ENCODE measurements around the gene TTBK1. TPM values are rescaled to one million over a fixed set of nuclear protein-coding genes. Genes with fewer than 3 reads are reported as not detected.

The TTBK1 gene
- polyA plus RNA-seq, 1 of the 3 experiments (the other 2 are of a cell fraction) = 0.94 TPM

DNA sequence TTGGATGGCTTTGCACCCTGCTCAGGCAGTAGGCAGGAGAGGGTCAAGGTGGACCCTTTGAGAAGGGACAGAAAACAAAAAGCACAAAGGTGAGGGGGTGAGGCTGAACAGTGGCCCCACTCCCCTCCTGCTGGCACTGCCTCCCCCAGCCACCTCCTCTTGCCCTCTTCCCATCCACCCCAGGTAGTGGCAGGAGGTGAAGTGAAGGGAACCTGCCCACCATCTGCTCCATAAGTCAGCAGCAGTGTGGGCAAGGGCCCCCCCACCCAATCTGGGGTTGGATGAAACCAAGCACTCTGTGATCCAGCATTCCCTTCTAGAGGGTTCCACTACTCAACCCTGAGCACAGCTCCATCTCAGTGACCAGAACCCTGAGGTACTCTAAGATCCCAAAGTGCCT is 28.7 kb downstream of the TTBK1 start (continued):
- TF ChIP-seq EZH2phosphoT487 (IDR thresholded peaks at IDR 0.05; ENCODE audit: borderline replicate concordance, low read depth) = no peak

DNA sequence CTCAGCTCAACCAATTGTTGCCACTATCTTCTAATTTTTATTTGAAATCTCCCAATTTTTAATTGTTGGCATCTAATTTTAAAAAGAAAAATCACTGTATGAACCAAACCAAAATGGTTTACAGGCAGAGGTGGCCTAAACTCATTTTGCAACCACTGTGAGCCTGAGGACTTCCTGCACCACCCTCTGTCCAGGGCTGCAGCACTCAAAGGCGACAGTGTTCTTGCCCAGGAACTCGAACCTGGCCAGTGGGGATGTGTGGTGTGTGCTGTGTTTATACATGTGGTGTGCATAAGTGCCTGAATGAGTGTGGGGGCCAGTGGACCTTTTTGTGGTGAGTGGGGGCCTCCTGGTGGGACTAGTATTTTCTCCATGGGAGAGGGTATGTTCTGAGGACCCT is 30.4 kb downstream of the TTBK1 start:
- 79% methylated on average over 2 of the region's 2 CpGs for WGBS (ENCODE audit: low lambda C conversion rate)
- no peak for DNase-seq
- no peaks in the 10 kb centered on the region for H3K9me2 ChIP-seq
- H3K9ac ChIP-seq = no peak overlapping the region
- no peaks in the 10 kb centered on the region for H3K36me3 ChIP-seq (replicated peaks in 1 of 2; ENCODE audit: control insufficient read depth in 1 of 2, insufficient read depth in 2 of 2, low read length in 1 of 2)
- no peak overlapping the region for H3K27ac ChIP-seq (ENCODE audit: low read depth in 2 of 2, low read length in 1 of 2)
- TF ChIP-seq SIN3A (IDR thresholded peaks at IDR 0.05; ENCODE audit: borderline replicate concordance, low read depth, low read length) (no peak), JUND (IDR thresholded peaks at IDR 0.05) (no peak), RCOR1 (IDR thresholded peaks at IDR 0.05; ENCODE audit: low read length) (no peak), FOXM1 (IDR thresholded peaks at IDR 0.05; ENCODE audit: low read depth) (no peak), SMC3 (IDR thresholded peaks at IDR 0.05; ENCODE audit: low read depth, low read length) (no peak), RFX5 (IDR thresholded peaks at IDR 0.05; ENCODE audit: low read length) (no peak), YY1 (IDR thresholded peaks at IDR 0.05; ENCODE audit: low read depth) (no peak), MEF2A (IDR thresholded peaks at IDR 0.05; ENCODE audit: borderline replicate concordance, low read depth) (no peak), MXI1 (IDR thresholded peaks at IDR 0.05; ENCODE audit: low read depth, low read length) (no peak), CHD2 (IDR thresholded peaks at IDR 0.05; ENCODE audit: low read length, partially characterized antibody) (no peak), GATA2 (CRISPR knock-in tag; IDR thresholded peaks at IDR 0.05) (no peak), EP300 (IDR thresholded peaks at IDR 0.05; ENCODE audit: borderline replicate concordance in 1 of 2, low read depth in 1 of 2, low read length in 1 of 2) (no peak)
- TF ChIP-seq, protein P1, sequence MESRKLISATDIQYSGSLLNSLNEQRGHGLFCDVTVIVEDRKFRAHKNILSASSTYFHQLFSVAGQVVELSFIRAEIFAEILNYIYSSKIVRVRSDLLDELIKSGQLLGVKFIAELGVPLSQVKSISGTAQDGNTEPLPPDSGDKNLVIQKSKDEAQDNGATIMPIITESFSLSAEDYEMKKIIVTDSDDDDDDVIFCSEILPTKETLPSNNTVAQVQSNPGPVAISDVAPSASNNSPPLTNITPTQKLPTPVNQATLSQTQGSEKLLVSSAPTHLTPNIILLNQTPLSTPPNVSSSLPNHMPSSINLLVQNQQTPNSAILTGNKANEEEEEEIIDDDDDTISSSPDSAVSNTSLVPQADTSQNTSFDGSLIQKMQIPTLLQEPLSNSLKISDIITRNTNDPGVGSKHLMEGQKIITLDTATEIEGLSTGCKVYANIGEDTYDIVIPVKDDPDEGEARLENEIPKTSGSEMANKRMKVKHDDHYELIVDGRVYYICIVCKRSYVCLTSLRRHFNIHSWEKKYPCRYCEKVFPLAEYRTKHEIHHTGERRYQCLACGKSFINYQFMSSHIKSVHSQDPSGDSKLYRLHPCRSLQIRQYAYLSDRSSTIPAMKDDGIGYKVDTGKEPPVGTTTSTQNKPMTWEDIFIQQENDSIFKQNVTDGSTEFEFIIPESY (IDR thresholded peaks at IDR 0.05; ENCODE audit: borderline replicate concordance, low read depth) = no peak
- TF ChIP-seq, protein P2, sequence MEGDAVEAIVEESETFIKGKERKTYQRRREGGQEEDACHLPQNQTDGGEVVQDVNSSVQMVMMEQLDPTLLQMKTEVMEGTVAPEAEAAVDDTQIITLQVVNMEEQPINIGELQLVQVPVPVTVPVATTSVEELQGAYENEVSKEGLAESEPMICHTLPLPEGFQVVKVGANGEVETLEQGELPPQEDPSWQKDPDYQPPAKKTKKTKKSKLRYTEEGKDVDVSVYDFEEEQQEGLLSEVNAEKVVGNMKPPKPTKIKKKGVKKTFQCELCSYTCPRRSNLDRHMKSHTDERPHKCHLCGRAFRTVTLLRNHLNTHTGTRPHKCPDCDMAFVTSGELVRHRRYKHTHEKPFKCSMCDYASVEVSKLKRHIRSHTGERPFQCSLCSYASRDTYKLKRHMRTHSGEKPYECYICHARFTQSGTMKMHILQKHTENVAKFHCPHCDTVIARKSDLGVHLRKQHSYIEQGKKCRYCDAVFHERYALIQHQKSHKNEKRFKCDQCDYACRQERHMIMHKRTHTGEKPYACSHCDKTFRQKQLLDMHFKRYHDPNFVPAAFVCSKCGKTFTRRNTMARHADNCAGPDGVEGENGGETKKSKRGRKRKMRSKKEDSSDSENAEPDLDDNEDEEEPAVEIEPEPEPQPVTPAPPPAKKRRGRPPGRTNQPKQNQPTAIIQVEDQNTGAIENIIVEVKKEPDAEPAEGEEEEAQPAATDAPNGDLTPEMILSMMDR (IDR thresholded peaks at IDR 0.05) = no peak
- TF ChIP-seq, protein P3, sequence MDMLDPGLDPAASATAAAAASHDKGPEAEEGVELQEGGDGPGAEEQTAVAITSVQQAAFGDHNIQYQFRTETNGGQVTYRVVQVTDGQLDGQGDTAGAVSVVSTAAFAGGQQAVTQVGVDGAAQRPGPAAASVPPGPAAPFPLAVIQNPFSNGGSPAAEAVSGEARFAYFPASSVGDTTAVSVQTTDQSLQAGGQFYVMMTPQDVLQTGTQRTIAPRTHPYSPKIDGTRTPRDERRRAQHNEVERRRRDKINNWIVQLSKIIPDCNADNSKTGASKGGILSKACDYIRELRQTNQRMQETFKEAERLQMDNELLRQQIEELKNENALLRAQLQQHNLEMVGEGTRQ (IDR thresholded peaks at IDR 0.05; ENCODE audit: borderline replicate concordance, low read depth, low read length) = no peak
- TF ChIP-seq, protein P4, sequence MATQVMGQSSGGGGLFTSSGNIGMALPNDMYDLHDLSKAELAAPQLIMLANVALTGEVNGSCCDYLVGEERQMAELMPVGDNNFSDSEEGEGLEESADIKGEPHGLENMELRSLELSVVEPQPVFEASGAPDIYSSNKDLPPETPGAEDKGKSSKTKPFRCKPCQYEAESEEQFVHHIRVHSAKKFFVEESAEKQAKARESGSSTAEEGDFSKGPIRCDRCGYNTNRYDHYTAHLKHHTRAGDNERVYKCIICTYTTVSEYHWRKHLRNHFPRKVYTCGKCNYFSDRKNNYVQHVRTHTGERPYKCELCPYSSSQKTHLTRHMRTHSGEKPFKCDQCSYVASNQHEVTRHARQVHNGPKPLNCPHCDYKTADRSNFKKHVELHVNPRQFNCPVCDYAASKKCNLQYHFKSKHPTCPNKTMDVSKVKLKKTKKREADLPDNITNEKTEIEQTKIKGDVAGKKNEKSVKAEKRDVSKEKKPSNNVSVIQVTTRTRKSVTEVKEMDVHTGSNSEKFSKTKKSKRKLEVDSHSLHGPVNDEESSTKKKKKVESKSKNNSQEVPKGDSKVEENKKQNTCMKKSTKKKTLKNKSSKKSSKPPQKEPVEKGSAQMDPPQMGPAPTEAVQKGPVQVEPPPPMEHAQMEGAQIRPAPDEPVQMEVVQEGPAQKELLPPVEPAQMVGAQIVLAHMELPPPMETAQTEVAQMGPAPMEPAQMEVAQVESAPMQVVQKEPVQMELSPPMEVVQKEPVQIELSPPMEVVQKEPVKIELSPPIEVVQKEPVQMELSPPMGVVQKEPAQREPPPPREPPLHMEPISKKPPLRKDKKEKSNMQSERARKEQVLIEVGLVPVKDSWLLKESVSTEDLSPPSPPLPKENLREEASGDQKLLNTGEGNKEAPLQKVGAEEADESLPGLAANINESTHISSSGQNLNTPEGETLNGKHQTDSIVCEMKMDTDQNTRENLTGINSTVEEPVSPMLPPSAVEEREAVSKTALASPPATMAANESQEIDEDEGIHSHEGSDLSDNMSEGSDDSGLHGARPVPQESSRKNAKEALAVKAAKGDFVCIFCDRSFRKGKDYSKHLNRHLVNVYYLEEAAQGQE (IDR thresholded peaks at IDR 0.05; ENCODE audit: low read depth, low read length) = no peak
- no peak overlapping the region for H3K4me2 ChIP-seq
- ChIA-PET CTCF (interaction anchor here (3.3 kb wide), 1 partner anchor 44 kb away, joined by 10 read pairs; the partner anchor contains the start of gene DNPH1), POLR2A (no interaction called here)
- no peaks in the 10 kb centered on the region for H3F3A ChIP-seq (replicated peaks; ENCODE audit: insufficient read depth)
- H4K20me1 ChIP-seq (ENCODE audit: insufficient read depth) = no peaks in the 10 kb centered on the region
- H3K27me3 ChIP-seq (ENCODE audit: insufficient read depth) = no peaks in the 10 kb centered on the region
- no peaks in the 10 kb centered on the region for H3K9me3 ChIP-seq
- no peak overlapping the region for H3K4me3 ChIP-seq (ENCODE audit: low read depth in 2 of 2, low read length in 1 of 2)
- no peaks in the 10 kb centered on the region for H3K79me2 ChIP-seq (ENCODE audit: insufficient read depth)
- no peak overlapping the region for H2AFZ ChIP-seq (ENCODE audit: low read depth)
- H3K4me1 ChIP-seq (ENCODE audit: control insufficient read depth in 1 of 2, insufficient read depth in 2 of 2, low read depth in 1 of 2, low read length in 1 of 2) = peaks cover 0 to 14% of the 10 kb centered on the region in 2 experiments; a peak in 1 of 4 replicates
